Small intestine (tissue), 7 donors: ENCODE data around the gene PPP2R3C. TPM values are rescaled to one million over a fixed set of nuclear protein-coding genes. Genes with fewer than 3 reads are reported as not detected.
"Not testable (repeated sequence)": the region's sequence is repeated elsewhere in the genome, so short reads cannot be mapped to it uniquely, and the experiment has no call there.

Source experiments
- DNase-seq, 2 donors: peaks; one replicate each; pipeline versions ENCODE4 v3.0.0 to v3.0.0-alpha.2; 2013
- FAIRE-seq: peaks from 2 replicates; lab custom pipeline; 2012; peaks lifted over from hg19 to GRCh38; lab: Jason Lieb, UNC
- H3K27ac ChIP-seq, 3 donors: one replicate each; pipeline ENCODE4 v1.5.1; 2013; ENCODE audit warnings: low read length in 2 of 3, mild to moderate bottlenecking in 2 of 3, control low read depth in 1 of 3, inconsistent platforms in 1 of 3, low read depth in 1 of 3, moderate library complexity in 1 of 3
- H3K27me3 ChIP-seq, 3 donors: one replicate each; pipeline ENCODE4 v1.6.1; 2013; ENCODE audit warnings: low read length in 3 of 3, inconsistent platforms in 1 of 3; ENCODE audit not compliant: control insufficient read depth in 3 of 3, insufficient read depth in 3 of 3
- H3K36me3 ChIP-seq, 3 donors: one replicate each; pipeline ENCODE4 v1.6.1; 2013; ENCODE audit warnings: low read length in 3 of 3, inconsistent platforms in 1 of 3, low read depth in 1 of 3, mild to moderate bottlenecking in 1 of 3, moderate library complexity in 1 of 3; ENCODE audit not compliant: control insufficient read depth in 3 of 3, insufficient read depth in 2 of 3
- H3K4me1 ChIP-seq, 3 donors: one replicate each; pipeline ENCODE4 v1.6.1; 2013; ENCODE audit warnings: low read length in 2 of 3, inconsistent platforms in 1 of 3, low read depth in 1 of 3, mild to moderate bottlenecking in 1 of 3, moderate library complexity in 1 of 3; ENCODE audit not compliant: control insufficient read depth in 3 of 3, insufficient read depth in 2 of 3
- H3K4me3 ChIP-seq, 3 donors: one replicate each; pipeline ENCODE4 v1.5.1; 2013; ENCODE audit warnings: low read length in 3 of 3, control low read depth in 1 of 3, inconsistent platforms in 1 of 3, low read depth in 1 of 3, mild to moderate bottlenecking in 1 of 3, moderate library complexity in 1 of 3
- H3K9me3 ChIP-seq, 2 donors: one replicate each; pipeline ENCODE4 v1.6.1; 2013; ENCODE audit warnings: low read depth in 1 of 2, low read length in 1 of 2; ENCODE audit not compliant: control insufficient read depth in 2 of 2, insufficient read depth in 1 of 2
- WGBS, 3 donors: extraction: QIAGEN DNeasy Blood & Tissue Kit; methylation state at CpG; one replicate each; pipeline ENCODE4 v1.1.7; 2013; 5-methylcytosine and 5-hydroxymethylcytosine counted together
- polyA plus RNA-seq, 4 donors: library from polyadenylated mRNA; stranded (reverse) in 3 of 4; unstranded in 1 of 4; fragments of 200-250 nt in 3 of 4; fragments of 120-200 nt in 1 of 4; gene quantifications; one replicate each; pipeline versions ENCODE4 v1.2.1 to v1.2.3, GENCODE V29; 2013
- donor health status: healthy with polysubstance abuse.
- donor health status: control.
- donor health status: control.
- donor health status: Bipolar disorder and iron deficiency.
- donor health status: healthy.

Gene PPP2R3C
- polyA plus RNA-seq, 4 donors, result 23.3 to 50.0 (median 49.1) TPM

DNA sequence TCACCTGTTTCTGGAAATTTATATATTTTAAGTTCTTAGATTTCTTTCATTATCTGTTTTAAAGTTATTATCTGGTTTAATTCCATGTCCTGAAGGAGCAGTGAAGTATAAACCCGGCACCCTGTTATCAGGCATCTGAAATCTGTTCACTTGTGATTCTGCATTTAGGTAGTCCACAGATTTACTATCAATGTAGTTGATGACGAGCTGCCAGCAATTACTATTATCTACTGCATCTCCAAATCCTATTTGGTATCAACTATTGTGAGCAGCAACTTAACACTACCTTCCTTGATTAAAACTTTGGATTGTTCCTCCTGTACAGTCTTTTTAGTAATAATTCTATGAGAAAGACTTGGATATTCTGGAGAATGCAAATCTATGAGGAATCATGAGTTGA, 36.7 kb upstream of the PPP2R3C start:
- 81 to 97% (median 94%) methylated on average over 2 of the region's 2 CpGs for WGBS, 3 donors
- H3K36me3 ChIP-seq, result peaks cover 0 to 6% (median 2%) of the 10 kb centered on the region in 3 donors
- no peaks in the 10 kb centered on the region for H3K27me3 ChIP-seq
- no peak for FAIRE-seq
- peaks cover 0 to 7% (median 4%) of the 10 kb centered on the region in 3 donors for H3K4me1 ChIP-seq
- H3K27ac ChIP-seq, result no peak overlapping the region
- no peaks in the 10 kb centered on the region for H3K9me3 ChIP-seq
- no peak overlapping the region for H3K4me3 ChIP-seq
- DNase-seq, result no peak

DNA sequence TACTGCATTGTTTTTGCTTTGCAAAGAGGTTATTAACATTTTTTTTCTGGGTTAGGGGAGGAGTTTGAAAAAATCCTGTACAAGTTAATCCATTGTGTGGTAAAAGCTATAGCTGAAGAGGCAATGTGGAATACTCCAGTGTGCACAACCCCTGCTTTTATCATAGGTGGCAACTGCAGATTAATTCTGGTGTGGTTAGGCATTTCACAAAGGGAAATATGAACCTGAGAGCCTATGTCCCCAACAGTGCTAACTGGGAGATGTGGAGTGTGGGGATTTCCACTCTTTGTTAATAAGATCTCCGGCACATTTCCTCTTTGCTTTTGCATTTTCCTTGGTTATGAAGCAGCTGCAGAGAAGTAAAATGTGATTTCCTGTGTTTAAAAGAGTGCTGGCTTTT, 34.2 kb upstream of the PPP2R3C start:
- FAIRE-seq, result no peak
- WGBS, 3 donors, result 23 to 44% (median 35%) methylated on average over 1 of the region's 1 CpG
- Histone ChIP-seq H3K4me3 (no peak overlapping the region), H3K27me3 (no peaks in the 10 kb centered on the region), H3K27ac (peak overlapping the region in 1 of 3 donors; percentile 29), H3K9me3 (no peaks in the 10 kb centered on the region), H3K36me3 (peaks cover 0 to 6% (median 2%) of the 10 kb centered on the region in 3 donors), H3K4me1 (peaks cover 0 to 7% (median 4%) of the 10 kb centered on the region in 3 donors)
- no peak for DNase-seq

DNA sequence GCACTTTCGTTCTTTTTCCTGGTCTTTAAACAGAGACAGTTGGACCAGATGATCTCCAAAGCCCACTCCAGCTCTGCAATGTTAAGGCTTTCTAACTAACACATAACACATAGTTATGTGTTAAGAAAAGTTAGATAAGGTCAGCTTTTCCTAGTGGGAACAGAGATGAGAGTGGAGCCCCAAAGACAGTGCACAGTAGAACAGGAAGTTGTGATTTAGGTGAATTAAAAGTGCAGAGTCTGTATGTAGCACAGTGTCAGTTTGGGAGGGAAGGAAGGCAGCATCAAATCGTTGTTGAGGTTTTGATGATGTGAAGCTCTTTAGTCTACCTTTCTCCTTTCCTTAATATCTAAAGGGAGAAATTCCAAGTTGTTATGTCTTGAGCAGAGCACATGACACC, 32.2 kb upstream of the PPP2R3C start:
- no peaks in the 10 kb centered on the region for H3K9me3 ChIP-seq
- no peaks in the 10 kb centered on the region for H3K27me3 ChIP-seq
- peaks cover 0 to 11% (median 0%) of the 10 kb centered on the region in 3 donors for H3K36me3 ChIP-seq
- FAIRE-seq (no peak), DNase-seq (no peak)
- H3K4me3 ChIP-seq, result no peak overlapping the region
- H3K27ac ChIP-seq, result no peak overlapping the region
- H3K4me1 ChIP-seq, result no peaks in the 10 kb centered on the region
- WGBS, 3 donors, result 62 to 76% (median 72%) methylated on average over 2 of the region's 2 CpGs

DNA sequence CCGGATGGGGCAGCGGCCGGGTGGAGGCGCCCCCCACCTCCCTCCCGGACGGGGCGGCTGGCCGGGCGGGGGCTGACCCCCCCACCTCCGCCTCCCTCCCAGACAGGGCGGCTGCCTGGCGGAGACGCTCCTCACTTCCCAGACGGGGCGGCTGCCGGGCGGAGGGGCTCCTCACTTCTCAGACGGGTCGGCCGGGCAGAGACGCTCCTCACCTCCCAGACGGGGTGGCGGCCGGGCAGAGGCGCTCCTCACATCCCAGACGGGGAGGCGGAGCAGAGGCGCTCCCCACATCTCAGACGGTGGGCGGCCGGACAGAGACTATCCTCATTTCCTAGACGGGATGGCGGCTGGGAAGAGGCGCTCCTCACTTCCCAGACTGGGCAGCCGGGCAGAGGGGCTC, 30.7 kb upstream of the PPP2R3C start:
- not testable (repeated sequence) for H3K9me3 ChIP-seq, FAIRE-seq, DNase-seq, H3K4me3 ChIP-seq, H3K27ac ChIP-seq, H3K27me3 ChIP-seq, H3K36me3 ChIP-seq, H3K4me1 ChIP-seq
- 97 to 99% (median 99%) methylated on average over 29 to 35 of the region's 35 CpGs for WGBS, 3 donors

DNA sequence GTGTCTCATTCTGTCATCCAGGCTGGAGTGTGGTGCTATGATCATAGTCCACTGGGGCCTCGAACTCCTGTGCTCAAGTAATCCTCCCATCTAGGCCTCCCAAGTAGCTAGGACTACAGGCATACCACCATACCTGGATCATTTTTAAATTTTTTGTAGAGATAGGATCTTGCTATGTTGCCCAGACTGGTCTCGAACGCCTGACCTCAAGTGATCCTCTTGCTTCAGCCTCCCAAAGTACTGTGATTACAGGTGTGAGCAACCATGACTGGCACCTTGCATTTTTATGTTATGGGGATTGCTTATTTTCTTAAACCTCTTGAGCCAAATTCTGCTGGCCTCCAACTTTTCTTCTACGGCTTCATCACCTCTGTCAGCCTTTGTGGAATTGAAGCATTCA, 27.4 kb upstream of the PPP2R3C start:
- Histone ChIP-seq H3K4me1 (no peaks in the 10 kb centered on the region), H3K9me3 (no peaks in the 10 kb centered on the region), H3K27me3 (no peaks in the 10 kb centered on the region), H3K36me3 (peaks cover 0 to 12% (median 2%) of the 10 kb centered on the region in 3 donors), H3K27ac (no peak overlapping the region), H3K4me3 (no peak overlapping the region)
- FAIRE-seq, result no peak
- DNase-seq, result no peak
- WGBS, 3 donors, result 94 to 97% (median 95%) methylated on average over 4 of the region's 4 CpGs

DNA sequence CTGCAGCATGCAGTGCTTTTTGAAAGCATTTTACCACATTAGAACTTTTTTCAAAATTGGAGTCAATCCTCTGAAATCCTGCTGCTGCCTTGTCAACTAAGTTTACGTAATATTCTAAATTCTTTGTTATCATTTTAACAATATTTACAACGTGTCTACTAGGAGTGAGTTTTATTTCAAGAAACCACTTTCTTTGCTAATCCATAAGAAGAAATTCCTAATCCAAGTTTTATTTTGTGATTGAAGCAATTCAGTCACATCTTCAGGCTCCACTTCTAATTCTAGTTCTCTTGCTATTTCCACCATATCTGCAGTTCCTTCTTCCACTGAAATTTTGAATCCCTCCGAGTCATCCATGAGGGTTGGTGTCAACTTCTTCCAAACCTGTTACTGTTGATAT, 25.9 kb upstream of the PPP2R3C start:
- no peak for FAIRE-seq
- WGBS, 3 donors, result 86 to 94% (median 87%) methylated on average over 3 of the region's 3 CpGs
- no peaks in the 10 kb centered on the region for H3K9me3 ChIP-seq
- peaks cover 0 to 17% (median 2%) of the 10 kb centered on the region in 3 donors for H3K36me3 ChIP-seq
- no peaks in the 10 kb centered on the region for H3K27me3 ChIP-seq
- no peak overlapping the region for H3K4me3 ChIP-seq
- no peaks in the 10 kb centered on the region for H3K4me1 ChIP-seq
- DNase-seq, result no peak
- H3K27ac ChIP-seq, result no peak overlapping the region

DNA sequence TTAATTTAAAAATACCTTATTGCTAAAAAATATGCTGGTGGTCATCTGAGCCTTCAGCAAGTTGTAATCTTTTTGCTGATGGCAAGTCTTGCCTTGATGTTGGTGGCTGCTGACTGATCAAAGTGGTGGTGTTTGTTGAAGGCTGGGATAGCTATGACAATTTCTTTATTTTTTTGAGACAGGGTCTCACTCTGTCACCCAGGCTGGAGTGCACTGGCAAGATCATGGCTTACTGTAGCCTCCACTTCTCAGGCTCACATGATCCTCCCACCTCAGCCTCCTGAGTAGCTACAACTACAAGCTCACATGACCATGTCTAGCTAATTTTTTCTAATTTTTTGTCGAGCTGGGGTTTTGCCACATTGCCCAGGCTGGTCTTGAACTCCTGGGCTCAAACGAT, 25.4 kb upstream of the PPP2R3C start:
- H3K27me3 ChIP-seq, result no peaks in the 10 kb centered on the region
- 91 to 93% (median 91%) methylated on average over 2 of the region's 2 CpGs for WGBS, 3 donors
- no peaks in the 10 kb centered on the region for H3K4me1 ChIP-seq
- no peak overlapping the region for H3K27ac ChIP-seq
- FAIRE-seq, result no peak
- peaks cover 0 to 22% (median 2%) of the 10 kb centered on the region in 3 donors for H3K36me3 ChIP-seq
- H3K4me3 ChIP-seq, result no peak overlapping the region
- DNase-seq, result no peak
- H3K9me3 ChIP-seq, result no peaks in the 10 kb centered on the region

DNA sequence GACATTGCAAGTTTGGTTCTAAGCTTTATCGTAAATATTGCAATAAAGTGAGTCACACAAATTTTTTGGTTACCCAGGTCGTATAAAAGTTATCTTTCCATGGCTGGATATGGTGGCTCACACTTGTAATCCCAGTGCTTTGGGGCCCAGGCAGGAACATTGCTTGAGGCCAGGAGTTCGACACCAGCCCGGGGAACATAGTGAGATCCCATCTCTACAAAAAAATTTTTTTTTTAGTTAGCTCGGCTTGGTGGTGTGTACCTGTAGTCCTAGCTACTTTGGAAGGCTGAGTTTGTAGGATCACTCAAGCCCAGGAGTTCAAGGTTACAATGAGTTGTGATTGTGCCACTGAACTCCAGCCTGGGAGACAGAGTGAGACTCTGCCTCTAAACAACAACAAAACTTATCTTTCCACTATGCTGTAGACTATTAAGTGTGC, 24.9 kb upstream of the PPP2R3C start:
- no peak for DNase-seq
- peaks cover 0 to 27% (median 2%) of the 10 kb centered on the region in 3 donors for H3K36me3 ChIP-seq
- no peaks in the 10 kb centered on the region for H3K27me3 ChIP-seq
- no peak overlapping the region for H3K4me3 ChIP-seq
- H3K9me3 ChIP-seq, result no peaks in the 10 kb centered on the region
- H3K27ac ChIP-seq, result no peak overlapping the region
- H3K4me1 ChIP-seq, result no peaks in the 10 kb centered on the region
- 86 to 91% (median 87%) methylated on average over 5 of the region's 5 CpGs for whole genome bisulfite sequencing, 3 donors
- FAIRE-seq, result no peak

DNA sequence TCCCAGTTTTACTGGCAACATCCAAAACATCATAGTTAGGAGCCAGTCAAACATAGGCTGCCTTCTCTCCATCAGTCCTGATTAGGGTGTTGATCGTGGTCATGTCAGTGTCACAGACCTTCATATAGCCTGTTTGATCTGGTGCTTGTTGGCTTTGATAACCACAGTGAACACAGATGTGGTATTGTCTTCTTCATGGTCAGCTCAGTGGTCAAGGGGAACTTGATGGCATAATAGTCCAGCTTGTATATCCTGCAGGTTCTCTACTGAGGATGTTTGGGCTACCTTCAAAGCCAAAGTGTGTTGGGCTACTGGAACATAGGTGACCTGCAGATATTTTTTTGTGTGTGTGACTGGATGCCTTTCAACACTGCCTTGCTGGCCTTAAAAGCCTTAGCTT, 22.2 kb upstream of the PPP2R3C start:
- H3K27ac ChIP-seq, result no peak overlapping the region
- no peaks in the 10 kb centered on the region for H3K9me3 ChIP-seq
- 93 to 100% methylated on average over 1 of the region's 1 CpG; no CpG with 5 or more reads in 1 of the 3 donors for WGBS, 3 donors
- H3K27me3 ChIP-seq, result no peaks in the 10 kb centered on the region
- DNase-seq (no peak), FAIRE-seq (no peak)
- H3K4me1 ChIP-seq, result no peaks in the 10 kb centered on the region
- H3K36me3 ChIP-seq, result peaks cover 0 to 23% (median 2%) of the 10 kb centered on the region in 3 donors
- no peak overlapping the region for H3K4me3 ChIP-seq
